ENCODE results near the gene FREM1.

The FREM1 gene, protein sequence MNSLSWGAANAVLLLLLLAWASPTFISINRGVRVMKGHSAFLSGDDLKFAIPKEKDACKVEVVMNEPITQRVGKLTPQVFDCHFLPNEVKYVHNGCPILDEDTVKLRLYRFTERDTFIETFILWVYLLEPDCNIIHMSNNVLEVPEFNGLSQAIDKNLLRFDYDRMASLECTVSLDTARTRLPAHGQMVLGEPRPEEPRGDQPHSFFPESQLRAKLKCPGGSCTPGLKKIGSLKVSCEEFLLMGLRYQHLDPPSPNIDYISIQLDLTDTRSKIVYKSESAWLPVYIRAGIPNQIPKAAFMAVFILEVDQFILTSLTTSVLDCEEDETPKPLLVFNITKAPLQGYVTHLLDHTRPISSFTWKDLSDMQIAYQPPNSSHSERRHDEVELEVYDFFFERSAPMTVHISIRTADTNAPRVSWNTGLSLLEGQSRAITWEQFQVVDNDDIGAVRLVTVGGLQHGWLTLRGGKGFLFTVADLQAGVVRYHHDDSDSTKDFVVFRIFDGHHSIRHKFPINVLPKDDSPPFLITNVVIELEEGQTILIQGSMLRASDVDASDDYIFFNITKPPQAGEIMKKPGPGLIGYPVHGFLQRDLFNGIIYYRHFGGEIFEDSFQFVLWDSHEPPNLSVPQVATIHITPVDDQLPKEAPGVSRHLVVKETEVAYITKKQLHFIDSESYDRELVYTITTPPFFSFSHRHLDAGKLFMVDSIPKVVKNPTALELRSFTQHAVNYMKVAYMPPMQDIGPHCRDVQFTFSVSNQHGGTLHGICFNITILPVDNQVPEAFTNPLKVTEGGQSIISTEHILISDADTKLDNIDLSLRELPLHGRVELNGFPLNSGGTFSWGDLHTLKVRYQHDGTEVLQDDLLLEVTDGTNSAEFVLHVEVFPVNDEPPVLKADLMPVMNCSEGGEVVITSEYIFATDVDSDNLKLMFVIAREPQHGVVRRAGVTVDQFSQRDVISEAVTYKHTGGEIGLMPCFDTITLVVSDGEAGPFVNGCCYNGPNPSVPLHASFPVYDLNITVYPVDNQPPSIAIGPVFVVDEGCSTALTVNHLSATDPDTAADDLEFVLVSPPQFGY (N-terminal part only)

DNA sequence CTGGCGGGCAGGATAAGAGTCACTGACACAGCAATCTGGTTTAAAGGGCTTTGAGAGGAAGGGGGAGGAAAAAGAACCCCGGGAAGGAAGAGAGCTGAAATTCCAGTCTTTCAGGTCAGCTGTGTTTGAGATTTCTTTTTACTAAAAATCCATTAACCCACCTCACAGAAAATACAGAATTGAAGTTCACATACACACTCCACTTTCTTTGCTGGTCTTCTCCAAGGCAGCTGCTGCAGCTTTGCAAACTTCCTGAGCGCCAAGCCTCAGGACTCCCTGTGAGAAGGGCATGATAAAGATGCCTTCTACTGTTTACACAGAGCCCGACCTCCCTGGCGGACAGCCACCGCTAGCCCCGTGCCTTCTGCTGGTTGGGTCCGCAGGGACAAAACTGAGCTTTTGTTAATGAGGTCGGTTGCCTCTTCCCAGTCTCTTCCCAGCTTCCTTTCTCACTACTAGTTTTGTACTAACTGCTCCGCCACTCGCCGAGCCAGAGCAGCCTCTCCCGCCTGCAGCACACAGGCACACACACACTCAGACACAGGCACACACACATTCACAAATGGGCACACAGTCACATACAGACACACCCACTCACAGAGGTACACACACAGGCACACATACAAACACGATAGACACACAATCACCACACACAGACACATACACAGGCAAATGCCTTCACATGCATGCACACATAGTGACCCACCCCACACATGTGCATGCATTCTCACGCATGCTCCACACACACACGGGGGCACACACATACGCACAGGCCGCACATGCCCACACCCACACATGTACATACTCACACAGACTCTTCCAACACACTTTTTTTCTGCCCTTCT, at the start of gene FREM1:
Gene FREM1, minus strand, starts transcription at position 468 of the 845 bp plus-strand sequence. CDS start 41,451 bp downstream, outside the sequence.
- Histone ChIP-seq H3K27ac (no peak within 1 kb of the TSS), H3K9me3 (replicated peaks in 1 of 11) (no peaks in the 10 kb centered on the region), H3K27me3 (no peaks in the 10 kb centered on the region), H3K9ac (no peak within 1 kb of the TSS), H4K20me1 (no peaks in the 10 kb centered on the region), H3K4me2 (no peak within 1 kb of the TSS), H3K36me3 (no peaks in the 10 kb centered on the region), H3K4me3 (no peak within 1 kb of the TSS), H3K4me1 (no peaks in the 10 kb centered on the region)
- TF ChIP-seq Cebpa-rat (IDR thresholded peaks at IDR 0.05) = no peak

DNA sequence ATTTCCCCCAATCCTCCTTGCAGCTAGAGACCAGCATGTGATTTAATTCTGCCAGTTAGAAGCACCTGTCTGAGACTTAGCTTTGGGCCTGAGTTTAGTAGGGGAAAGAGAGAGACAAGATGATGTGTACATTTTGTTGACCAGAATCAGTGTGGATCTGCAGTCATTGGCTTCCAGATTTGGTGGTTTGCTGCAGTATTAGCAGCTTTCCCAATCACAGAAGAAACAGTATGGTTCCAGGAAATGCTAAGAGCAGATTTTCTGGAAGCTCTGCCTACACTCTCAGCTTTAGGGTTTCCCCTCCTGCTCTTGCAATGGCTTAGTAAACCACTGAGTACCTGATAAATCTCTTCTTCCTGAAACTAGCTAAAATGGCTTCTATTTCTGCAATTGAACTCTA, 48.8 kb upstream of the FREM1 start:
- no peaks in the 10 kb centered on the region for H3K36me3 ChIP-seq
- H3K9me3 ChIP-seq (replicated peaks in 1 of 11) = no peaks in the 10 kb centered on the region
- no peak overlapping the region for H3K27ac ChIP-seq
- H3K4me3 ChIP-seq = no peak overlapping the region
- no peak for TF ChIP-seq Cebpa-rat (IDR thresholded peaks at IDR 0.05)
- no peak overlapping the region for H3K9ac ChIP-seq
- no peaks in the 10 kb centered on the region for H4K20me1 ChIP-seq
- H3K27me3 ChIP-seq = no peaks in the 10 kb centered on the region
- H3K4me1 ChIP-seq = 0 out of 20 replicates have a peak, but pooled peaks cover 0 to 8% (median 0%) of the 10 kb centered on the region in 10 experiments
- H3K4me2 ChIP-seq = peak overlapping the region in 2 of 11 experiments; percentile 2 to 6; a peak in 1 of 22 replicates

GRCh38 chr9:14957109-14957508, 46.9 kb upstream of the FREM1 start:
- no peak overlapping the region for H3K9ac ChIP-seq
- no peak overlapping the region for H3K4me3 ChIP-seq
- no peak overlapping the region for H3K27ac ChIP-seq
- 0 out of 20 replicates have a peak, but pooled peaks cover 0 to 8% (median 0%) of the 10 kb centered on the region in 10 experiments for H3K4me1 ChIP-seq
- no peaks in the 10 kb centered on the region for H4K20me1 ChIP-seq
- TF ChIP-seq Cebpa-rat (IDR thresholded peaks at IDR 0.05) = no peak
- H3K36me3 ChIP-seq = no peaks in the 10 kb centered on the region
- H3K27me3 ChIP-seq = no peaks in the 10 kb centered on the region
- no peaks in the 10 kb centered on the region for H3K9me3 ChIP-seq (replicated peaks in 1 of 11)
- no peak overlapping the region for H3K4me2 ChIP-seq

- Histone ChIP-seq H4K20me1 (no peaks in the 10 kb centered on the region), H3K4me3 (no peak overlapping the region), H3K27ac (no peak overlapping the region), H3K4me1 (0 out of 20 replicates have a peak, but pooled peaks cover 0 to 8% (median 0%) of the 10 kb centered on the region in 10 experiments), H3K9me3 (replicated peaks in 1 of 11) (no peaks in the 10 kb centered on the region), H3K36me3 (no peaks in the 10 kb centered on the region), H3K4me2 (no peak overlapping the region), H3K9ac (no peak overlapping the region), H3K27me3 (no peaks in the 10 kb centered on the region)
- no peak for TF ChIP-seq Cebpa-rat (IDR thresholded peaks at IDR 0.05)
Measured at GRCh38 chr9:14956208-14956607, 46.0 kb upstream of the FREM1 start.

DNA sequence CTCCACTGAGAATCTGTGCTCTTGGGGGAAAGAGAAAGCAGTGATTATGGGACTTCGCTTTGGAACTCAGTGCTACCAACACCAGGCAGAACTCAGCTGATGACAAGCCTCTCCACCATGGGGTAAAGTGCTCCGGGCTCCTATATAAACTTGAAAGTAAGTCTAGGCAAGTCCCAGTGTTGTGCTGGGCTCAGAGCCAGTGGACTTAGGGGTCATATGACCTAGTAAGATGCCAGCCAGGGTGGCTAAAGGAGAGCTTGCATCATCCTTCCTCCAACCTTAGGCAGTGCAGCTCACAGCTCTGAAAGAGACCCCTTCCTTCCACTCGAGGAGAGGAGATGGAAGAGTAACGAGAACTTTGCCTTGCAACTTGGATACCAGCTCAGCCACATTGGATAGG, 35.1 kb upstream of the FREM1 start:
- no peak for TF ChIP-seq Cebpa-rat (IDR thresholded peaks at IDR 0.05)
- Histone ChIP-seq H3K36me3 (no peaks in the 10 kb centered on the region), H3K4me2 (no peak overlapping the region), H3K27me3 (no peaks in the 10 kb centered on the region), H4K20me1 (no peaks in the 10 kb centered on the region), H3K9me3 (replicated peaks in 1 of 11) (no peaks in the 10 kb centered on the region), H3K4me1 (peaks cover 0 to 15% (median 0%) of the 10 kb centered on the region in 10 experiments; a peak in 3 of 20 replicates), H3K27ac (no peak overlapping the region), H3K9ac (no peak overlapping the region), H3K4me3 (no peak overlapping the region)

- Histone ChIP-seq H3K36me3 (no peaks in the 10 kb centered on the region), H4K20me1 (no peaks in the 10 kb centered on the region), H3K4me1 (no peaks in the 10 kb centered on the region), H3K4me3 (no peak overlapping the region), H3K9me3 (replicated peaks in 1 of 11) (no peaks in the 10 kb centered on the region), H3K9ac (no peak overlapping the region), H3K4me2 (no peak overlapping the region), H3K27ac (no peak overlapping the region), H3K27me3 (no peaks in the 10 kb centered on the region)
- no peak for TF ChIP-seq Cebpa-rat (IDR thresholded peaks at IDR 0.05)
Measured at GRCh38 chr9:14941501-14942405, 31.5 kb upstream of the FREM1 start.

DNA sequence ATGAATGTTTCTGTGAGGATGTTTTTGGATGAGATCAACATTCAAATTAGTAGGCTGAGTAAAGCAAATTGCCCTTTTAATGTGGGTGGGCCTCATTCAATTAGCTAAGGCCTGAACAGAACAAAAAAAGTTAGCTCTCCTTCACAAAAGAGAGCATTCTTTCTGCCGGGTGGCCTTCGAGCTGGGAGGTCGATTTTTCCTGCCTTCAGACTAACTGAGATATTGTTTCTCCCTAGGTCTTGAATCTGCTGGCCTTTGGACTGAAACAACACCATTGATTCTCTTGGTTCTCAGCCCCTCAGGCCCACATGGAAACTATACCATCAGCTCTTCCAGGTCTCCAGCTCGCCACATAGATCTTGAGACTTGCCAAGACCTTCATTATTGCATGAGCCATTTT, 29.1 kb upstream of the FREM1 start:
- Histone ChIP-seq H3K36me3 (no peaks in the 10 kb centered on the region), H3K27ac (no peak overlapping the region), H3K4me2 (no peak overlapping the region), H3K27me3 (no peaks in the 10 kb centered on the region), H3K4me3 (no peak overlapping the region), H3K4me1 (no peaks in the 10 kb centered on the region), H4K20me1 (no peaks in the 10 kb centered on the region), H3K9ac (no peak overlapping the region), H3K9me3 (replicated peaks in 1 of 11) (no peaks in the 10 kb centered on the region)
- TF ChIP-seq Cebpa-rat (IDR thresholded peaks at IDR 0.05) = no peak

DNA sequence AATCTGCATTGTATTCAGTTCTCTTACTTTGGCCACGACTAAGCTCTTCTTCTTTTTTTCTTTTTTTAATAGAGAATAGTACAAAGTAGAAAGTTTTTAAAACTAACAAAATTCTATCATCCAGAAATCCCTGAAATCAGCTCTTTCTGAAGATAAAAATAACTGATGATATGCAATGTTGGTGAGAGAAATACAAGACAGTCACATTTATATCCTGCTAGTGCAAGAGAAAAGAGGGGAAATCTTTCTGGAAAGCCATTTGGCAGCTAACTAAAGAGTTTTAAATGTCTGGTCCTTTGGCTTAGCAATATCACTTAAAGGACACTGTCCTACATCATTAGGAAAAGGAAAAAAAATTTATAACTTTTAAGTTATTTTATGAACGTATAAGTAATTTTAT, 27.0 kb upstream of the FREM1 start:
- Histone ChIP-seq H3K9ac (no peak overlapping the region), H3K4me2 (no peak overlapping the region), H3K9me3 (replicated peaks in 1 of 11) (no peaks in the 10 kb centered on the region), H4K20me1 (no peaks in the 10 kb centered on the region), H3K36me3 (no peaks in the 10 kb centered on the region), H3K27me3 (no peaks in the 10 kb centered on the region), H3K4me3 (no peak overlapping the region), H3K4me1 (no peaks in the 10 kb centered on the region), H3K27ac (no peak overlapping the region)
- no peak for TF ChIP-seq Cebpa-rat (IDR thresholded peaks at IDR 0.05)

Measured in BLaER1 treated with 17β-estradiol and CSF1 and Interleukin-3, amounts not matched to agents 10 nM and 100 nM (cell line).